CD4-positive, alpha-beta T cell (primary cell): Measurements from ENCODE around the gene CKB. TPM values are rescaled to one million over a fixed set of nuclear protein-coding genes. Genes with fewer than 3 reads are reported as not detected.

ENCODE experiments used
- ATAC-seq: fragments of 200-7000 bp; cut with Tn5 transposase; one replicate; pipeline ENCODE4 v1.10.0; 2022; ENCODE audit warnings: mild to moderate bottlenecking; ENCODE audit not compliant: poor library complexity
- CTCF ChIA-PET: fragments of 350-600 bp; sonication (Branson Sonifier 250); formaldehyde crosslinking; loops from one replicate; lab custom pipeline; 2021; ENCODE audit warnings: antibody characterized with exemption, inconsistent platforms; lab: Charles Lee
- POLR2A ChIA-PET: fragments of 350-600 bp; sonication (Branson Sonifier 250); formaldehyde crosslinking; loops from one replicate; lab custom pipeline; 2021; ENCODE audit warnings: antibody characterized with exemption, inconsistent platforms; lab: Charles Lee
- DNase-seq, 14 experiments: peaks; one replicate each; pipeline ENCODE4 v3.0.0-alpha.2; 2013 to 2020; ENCODE audit warnings: mixed read lengths in 2 of 14
- H3K27ac ChIP-seq, 2 donors: one replicate each; pipeline versions ENCODE4 v1.5.1 to v1.7.0; 2013; ENCODE audit warnings: low read length in 2 of 2, low read depth in 1 of 2, mild to moderate bottlenecking in 1 of 2
- H3K27me3 ChIP-seq, 2 experiments: 1 replicate in 1 of 2; 2 replicates in 1 of 2; pipeline versions ENCODE4 v1.6.1 to v1.7.0; 2013; ENCODE audit warnings: low read length in 2 of 2, control low read depth in 1 of 2, mild to moderate bottlenecking in 1 of 2, moderate library complexity in 1 of 2; ENCODE audit not compliant: insufficient read depth in 2 of 2, control insufficient read depth in 1 of 2
- H3K36me3 ChIP-seq: one replicate; pipeline ENCODE4 v1.6.1; 2013; ENCODE audit warnings: low read length, control low read depth; ENCODE audit not compliant: insufficient read depth
- H3K4me1 ChIP-seq: one replicate; pipeline ENCODE4 v1.6.1; 2013; ENCODE audit warnings: low read length, control low read depth; ENCODE audit not compliant: insufficient read depth
- H3K4me3 ChIP-seq: one replicate; pipeline ENCODE4 v1.5.1; 2013; ENCODE audit warnings: mild to moderate bottlenecking, low read length, moderate library complexity
- H3K9me3 ChIP-seq, 2 experiments: 1 replicate in 1 of 2; 2 replicates in 1 of 2; pipeline versions ENCODE4 v1.6.1 to v1.7.0; 2013; ENCODE audit warnings: low read length in 2 of 2, mild to moderate bottlenecking in 2 of 2, control low read depth in 1 of 2, moderate library complexity in 1 of 2; ENCODE audit not compliant: control insufficient read depth in 1 of 2, insufficient read depth in 1 of 2
- H3K27ac Mint-ChIP-seq: one replicate; pipeline ENCODE4 v1.8.0; 2020; ENCODE audit warnings: mixed read lengths
- H3K27me3 Mint-ChIP-seq: one replicate; pipeline ENCODE4 v1.8.0; 2021; ENCODE audit warnings: mixed read lengths
- H3K36me3 Mint-ChIP-seq: one replicate; pipeline ENCODE4 v1.8.0; 2021; ENCODE audit warnings: low read depth, mixed read lengths
- H3K4me1 Mint-ChIP-seq: one replicate; pipeline ENCODE4 v1.8.0; 2021; ENCODE audit warnings: low read depth, mixed read lengths
- H3K4me3 Mint-ChIP-seq: one replicate; pipeline ENCODE4 v1.8.0; 2020; ENCODE audit warnings: mild to moderate bottlenecking, mixed read lengths
- H3K9me3 Mint-ChIP-seq: one replicate; pipeline ENCODE4 v1.8.0; 2020; ENCODE audit warnings: mixed read lengths
- CTCF ChIP-seq: fragments of 200-600 bp; IDR thresholded peaks from one replicate; pipeline ENCODE4 v1.8.0; 2022; ENCODE audit warnings: antibody characterized with exemption, mild to moderate bottlenecking
- intact Hi-C, 2 experiments: fragments of 100-400 bp; cut with DNase I in 1 of 2; cut with micrococcal nuclease in 1 of 2; formaldehyde crosslinking; loops; one replicate each; pipeline versions ENCODE4 v1.15.1 to v1.9.0; 2023 to 2025; cut with DNase I, micrococcal nuclease
- polyA plus RNA-seq, 2 donors: library from polyadenylated mRNA; unstranded; fragments of 120-200 nt; gene quantifications; one replicate each; pipeline ENCODE4 v1.2.1, GENCODE V29; 2013
- total RNA-seq, 174 experiments: library from RNA in 2 of 174; stranded (reverse) in 2 of 174; gene quantifications; one replicate each; pipeline ENCODE4 v1.2.3 and lab custom pipeline; 2021 to 2026

The CKB gene
- total RNA-seq, result 1 to 10 TPM; 5.8 to 6.6 TPM
- polyA plus RNA-seq (2013, experiment 1 of 2), result 1.3 TPM
- 8.4 TPM for polyA plus RNA-seq (2013, experiment 2 of 2)
- total RNA-seq (lab: John Stamatoyannopoulos, UW), result 0.12 to 11.4 (median 2.0) reads per million in 172 experiments

GRCh38 chr14:103522649-103523574 is at the start of gene CKB:
CKB (minus strand) TSS chr14:103522830; CDS start chr14:103522493, 337 bp downstream.
- no peaks in the 10 kb centered on the region for H3K36me3 ChIP-seq
- ATAC-seq, result no peak
- CTCF ChIA-PET, result interaction anchor here (1.3 kb wide), 1 partner anchor 23 kb away, joined by 3 read pairs; no protein-coding TSS in a partner anchor
- peak in 4 of 14 experiments; percentile 11 to 48 (median 36) for DNase-seq
- POLR2A ChIA-PET, result interaction anchor here (0.7 kb wide), 1 partner anchor 38 kb away, joined by 4 read pairs; no protein-coding TSS in a partner anchor
- Mint-ChIP-seq H3K4me3 (peak within 1 kb of the TSS; percentile 76), H3K27ac (no peak within 1 kb of the TSS), H3K27me3 (peaks cover 23% of the 10 kb centered on the region), H3K4me1 (peaks cover 18% of the 10 kb centered on the region), H3K9me3 (no peaks in the 10 kb centered on the region), H3K36me3 (no peaks in the 10 kb centered on the region)
- peaks cover 52% of the 10 kb centered on the region for H3K4me1 ChIP-seq
- peak within 1 kb of the TSS; percentile 42 for H3K4me3 ChIP-seq
- H3K27me3 ChIP-seq, result peaks cover 11 to 19% of the 10 kb centered on the region in 2 experiments
- H3K27ac ChIP-seq, result no peak within 1 kb of the TSS
- H3K9me3 ChIP-seq, result peaks cover 0 to 15% of the 10 kb centered on the region in 2 experiments
- intact Hi-C loops, result no loop called here
- no peak for TF ChIP-seq CTCF

- ATAC-seq (no peak), DNase-seq (no peak)
- Histone ChIP-seq H3K9me3 (no peaks in the 10 kb centered on the region), H3K36me3 (peaks cover 21% of the 10 kb centered on the region), H3K27ac (no peak overlapping the region), H3K4me3 (no peak overlapping the region), H3K27me3 (no peaks in the 10 kb centered on the region), H3K4me1 (peaks cover 6% of the 10 kb centered on the region)
- intact Hi-C loops, result loop anchor here in 1 of 2 experiments (5.0 to 10.0 kb wide), 2 partner anchors 278 to 1205 kb away; partner anchors contain the start of genes CINP, PPP1R13B and TECPR2
- ChIA-PET POLR2A (no interaction called here), CTCF (no interaction called here)
- H3K4me1 Mint-ChIP-seq, result peaks cover 10% of the 10 kb centered on the region
- TF ChIP-seq CTCF, result no peak
- H3K4me3 Mint-ChIP-seq, result no peak overlapping the region
- no peak overlapping the region for H3K27ac Mint-ChIP-seq
- H3K36me3 Mint-ChIP-seq, result peaks cover 27% of the 10 kb centered on the region
- no peaks in the 10 kb centered on the region for H3K27me3 Mint-ChIP-seq
- no peaks in the 10 kb centered on the region for H3K9me3 Mint-ChIP-seq
Measured at GRCh38 chr14:103569408-103569807, 46.8 kb upstream of the CKB start.

GRCh38 chr14:103568952-103569351 is 46.3 kb upstream of the CKB start:
- TF ChIP-seq CTCF, result no peak
- Mint-ChIP-seq H3K9me3 (no peaks in the 10 kb centered on the region), H3K36me3 (peaks cover 23% of the 10 kb centered on the region), H3K27ac (no peak overlapping the region), H3K4me1 (peaks cover 13% of the 10 kb centered on the region), H3K27me3 (no peaks in the 10 kb centered on the region), H3K4me3 (no peak overlapping the region)
- Histone ChIP-seq H3K36me3 (peaks cover 16% of the 10 kb centered on the region), H3K27ac (no peak overlapping the region), H3K27me3 (no peaks in the 10 kb centered on the region), H3K4me3 (no peak overlapping the region), H3K4me1 (peaks cover 11% of the 10 kb centered on the region), H3K9me3 (no peaks in the 10 kb centered on the region)
- ATAC-seq, result no peak
- ChIA-PET CTCF (no interaction called here), POLR2A (no interaction called here)
- intact Hi-C loops, result loop anchor here in 1 of 2 experiments (5.0 to 10.0 kb wide), 2 partner anchors 278 to 1204 kb away; partner anchors contain the start of genes CINP, PPP1R13B and TECPR2
- no peak for DNase-seq
